IgD-negative memory B cell (primary cell): Measurements from ENCODE around the gene KCNQ2. TPM values are rescaled to one million over a fixed set of nuclear protein-coding genes. Genes with fewer than 3 reads are reported as not detected.

Experiments
- H3K27ac Mint-ChIP-seq, 3 donors: one replicate each; pipeline ENCODE4 v1.8.0; 2020 to 2022; ENCODE audit warnings: mild to moderate bottlenecking in 3 of 3, mixed read lengths in 3 of 3, moderate library complexity in 1 of 3
- H3K27me3 Mint-ChIP-seq: one replicate; pipeline ENCODE4 v1.8.0; 2021; ENCODE audit warnings: mixed read lengths
- H3K36me3 Mint-ChIP-seq: one replicate; pipeline ENCODE4 v1.8.0; 2020; ENCODE audit warnings: mild to moderate bottlenecking, mixed read lengths
- H3K4me1 Mint-ChIP-seq, 3 donors: one replicate each; pipeline ENCODE4 v1.8.0; 2020 to 2022; ENCODE audit warnings: mixed read lengths in 3 of 3, mild to moderate bottlenecking in 1 of 3
- H3K4me3 Mint-ChIP-seq, 4 donors: one replicate each; pipeline ENCODE4 v1.8.0; 2020 to 2022; ENCODE audit warnings: mild to moderate bottlenecking in 4 of 4, mixed read lengths in 4 of 4, moderate library complexity in 3 of 4
- H3K9me3 Mint-ChIP-seq, 3 donors: one replicate each; pipeline ENCODE4 v1.8.0; 2020 to 2021; ENCODE audit warnings: mixed read lengths in 3 of 3, mild to moderate bottlenecking in 1 of 3
- polyA plus RNA-seq: library from polyadenylated mRNA; unstranded; fragments of 300-500 nt; fragmentation: Illumina TruSeq; gene quantifications from one replicate; pipeline ENCODE4 v1.2.3, GENCODE V29; 2021

KCNQ2 gene
- polyA plus RNA-seq, 1 donor from 2014 or later: 0.29 TPM

GRCh38 chr20:63377256-63377941, 95.1 kb downstream of the KCNQ2 start:
- Mint-ChIP-seq H3K27me3 (peaks cover 10% of the 10 kb centered on the region), H3K9me3 (no peaks in the 10 kb centered on the region), H3K36me3 (no peaks in the 10 kb centered on the region), H3K27ac (no peak overlapping the region), H3K4me1 (no peaks in the 10 kb centered on the region), H3K4me3 (no peak overlapping the region)

GRCh38 chr20:63376283-63377250, 95.9 kb downstream of the KCNQ2 start:
- Mint-ChIP-seq H3K27me3 (peaks cover 12% of the 10 kb centered on the region), H3K4me1 (no peaks in the 10 kb centered on the region), H3K27ac (no peak overlapping the region), H3K36me3 (no peaks in the 10 kb centered on the region), H3K4me3 (no peak overlapping the region), H3K9me3 (no peaks in the 10 kb centered on the region)

GRCh38 chr20:63375438-63375837, 97.0 kb downstream of the KCNQ2 start:
- Mint-ChIP-seq H3K4me3 (no peak overlapping the region), H3K27ac (no peak overlapping the region), H3K9me3 (no peaks in the 10 kb centered on the region), H3K27me3 (peaks cover 12% of the 10 kb centered on the region), H3K4me1 (no peaks in the 10 kb centered on the region), H3K36me3 (no peaks in the 10 kb centered on the region)

GRCh38 chr20:63374504-63374903, 98.0 kb downstream of the KCNQ2 start:
- Mint-ChIP-seq H3K27ac (no peak overlapping the region), H3K36me3 (no peaks in the 10 kb centered on the region), H3K4me3 (no peak overlapping the region), H3K4me1 (no peaks in the 10 kb centered on the region), H3K9me3 (no peaks in the 10 kb centered on the region), H3K27me3 (peaks cover 10% of the 10 kb centered on the region)

- Mint-ChIP-seq H3K9me3 (peaks cover 0 to 1% (median 0%) of the 10 kb centered on the region in 3 donors), H3K4me3 (no peak overlapping the region), H3K27ac (no peak overlapping the region), H3K4me1 (no peaks in the 10 kb centered on the region), H3K27me3 (peaks cover 11% of the 10 kb centered on the region), H3K36me3 (no peaks in the 10 kb centered on the region)
Observed at GRCh38 chr20:63373996-63374395, 98.5 kb downstream of the KCNQ2 start.

GRCh38 chr20:63372971-63373885, 99.2 kb downstream of the KCNQ2 start:
- Mint-ChIP-seq H3K27ac (no peak overlapping the region), H3K4me1 (no peaks in the 10 kb centered on the region), H3K4me3 (no peak overlapping the region), H3K27me3 (peaks cover 12% of the 10 kb centered on the region), H3K9me3 (peaks cover 0 to 1% (median 0%) of the 10 kb centered on the region in 3 donors), H3K36me3 (no peaks in the 10 kb centered on the region)

GRCh38 chr20:63371291-63371865, 101.1 kb downstream of the KCNQ2 start:
- Mint-ChIP-seq H3K36me3 (no peaks in the 10 kb centered on the region), H3K9me3 (peaks cover 0 to 1% (median 0%) of the 10 kb centered on the region in 3 donors), H3K27me3 (peaks cover 11% of the 10 kb centered on the region), H3K4me3 (peak overlapping the region in 1 of 4 donors; percentile 39), H3K27ac (no peak overlapping the region), H3K4me1 (no peaks in the 10 kb centered on the region)

- no peak overlapping the region for H3K27ac Mint-ChIP-seq
- H3K9me3 Mint-ChIP-seq: peaks cover 0 to 1% (median 0%) of the 10 kb centered on the region in 3 donors
- no peaks in the 10 kb centered on the region for H3K4me1 Mint-ChIP-seq
- H3K27me3 Mint-ChIP-seq: peaks cover 11% of the 10 kb centered on the region
- no peak overlapping the region for H3K4me3 Mint-ChIP-seq
- no peaks in the 10 kb centered on the region for H3K36me3 Mint-ChIP-seq
Observed at GRCh38 chr20:63370618-63371187, 101.8 kb downstream of the KCNQ2 start.

- Mint-ChIP-seq H3K4me3 (no peak overlapping the region), H3K36me3 (no peaks in the 10 kb centered on the region), H3K4me1 (no peaks in the 10 kb centered on the region), H3K27me3 (peaks cover 11% of the 10 kb centered on the region), H3K9me3 (peaks cover 0 to 1% (median 0%) of the 10 kb centered on the region in 3 donors), H3K27ac (no peak overlapping the region)
Observed at GRCh38 chr20:63369724-63370617, 102.5 kb downstream of the KCNQ2 start.

- H3K9me3 Mint-ChIP-seq: peaks cover 0 to 1% (median 0%) of the 10 kb centered on the region in 3 donors
- no peaks in the 10 kb centered on the region for H3K36me3 Mint-ChIP-seq
- H3K4me3 Mint-ChIP-seq: no peak overlapping the region
- peaks cover 11% of the 10 kb centered on the region for H3K27me3 Mint-ChIP-seq
- H3K27ac Mint-ChIP-seq: no peak overlapping the region
- no peaks in the 10 kb centered on the region for H3K4me1 Mint-ChIP-seq
Observed at GRCh38 chr20:63369024-63369530, 103.4 kb downstream of the KCNQ2 start.

- peaks cover 0 to 1% (median 0%) of the 10 kb centered on the region in 3 donors for H3K9me3 Mint-ChIP-seq
- no peaks in the 10 kb centered on the region for H3K4me1 Mint-ChIP-seq
- H3K4me3 Mint-ChIP-seq: no peak overlapping the region
- H3K27me3 Mint-ChIP-seq: peaks cover 15% of the 10 kb centered on the region
- H3K36me3 Mint-ChIP-seq: no peaks in the 10 kb centered on the region
- H3K27ac Mint-ChIP-seq: no peak overlapping the region
Observed at GRCh38 chr20:63368151-63368550, 104.3 kb downstream of the KCNQ2 start.

- H3K27ac Mint-ChIP-seq: no peak overlapping the region
- peaks cover 0 to 1% (median 0%) of the 10 kb centered on the region in 3 donors for H3K9me3 Mint-ChIP-seq
- no peak overlapping the region for H3K4me3 Mint-ChIP-seq
- H3K4me1 Mint-ChIP-seq: peaks cover 0 to under 1% (median 0%) of the 10 kb centered on the region in 3 donors
- peaks cover 17% of the 10 kb centered on the region for H3K27me3 Mint-ChIP-seq
- H3K36me3 Mint-ChIP-seq: no peaks in the 10 kb centered on the region
Observed at GRCh38 chr20:63367446-63368055, 104.9 kb downstream of the KCNQ2 start.
